ENCODE results near the gene RANBP3. TPM values are rescaled to one million over a fixed set of nuclear protein-coding genes. Genes with fewer than 3 reads are reported as not detected.

The RANBP3 gene
- total RNA-seq, 1 experiment from 2014 or later, result 62.4 TPM

DNA sequence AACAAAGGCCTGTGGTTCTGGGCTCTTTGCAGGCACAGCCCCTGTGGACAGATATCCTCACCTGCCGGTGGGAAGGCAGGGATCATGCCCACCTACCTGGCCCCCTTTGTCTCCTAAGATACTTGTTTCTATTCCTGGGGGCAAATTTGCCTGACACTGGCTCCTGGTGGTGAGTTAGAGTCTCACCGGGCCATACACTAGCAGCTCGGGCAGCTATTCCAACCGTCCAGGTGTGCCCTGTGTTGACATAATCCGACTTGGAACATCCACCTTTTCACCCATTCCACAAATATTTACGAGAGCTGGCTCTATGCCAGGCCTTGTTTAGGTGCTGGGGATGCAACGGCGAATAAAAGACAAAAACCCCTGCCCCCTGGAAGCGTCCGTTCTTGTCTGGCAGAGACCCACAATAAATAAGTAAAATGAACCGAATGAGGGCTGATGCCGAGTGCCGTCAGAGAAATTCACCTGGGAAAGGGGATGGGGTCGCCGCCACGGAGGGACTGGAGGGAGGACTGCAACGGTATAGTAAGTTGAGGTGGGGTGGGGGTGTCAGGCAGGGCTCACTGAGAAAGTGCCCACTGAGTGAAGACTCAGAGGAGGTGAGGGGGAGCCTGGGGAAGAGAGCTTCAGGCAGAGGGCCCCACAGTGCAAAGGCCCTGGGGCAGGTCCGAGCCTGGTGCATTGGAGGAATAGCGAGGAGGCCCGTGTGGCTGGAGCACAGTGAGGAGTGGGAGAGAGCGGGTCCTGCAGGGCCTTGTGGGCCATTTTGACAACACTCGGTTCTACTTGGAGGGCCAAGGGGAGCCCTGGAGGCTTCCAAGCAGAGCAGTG lies 43.2 kb upstream of the RANBP3 start:
- no TSS peak for BruUV-seq (replicated peaks)
- Histone ChIP-seq H3K27me3 (ENCODE audit: insufficient read depth, low read length) (no peaks in the 10 kb centered on the region), H3K4me1 (ENCODE audit: control insufficient read depth in 1 of 2, insufficient read depth in 2 of 2, low read length in 2 of 2) (peaks cover 0 to 6% of the 10 kb centered on the region in 2 experiments; a peak in 1 of 4 replicates), H3K4me2 (ENCODE audit: low read length) (no peak overlapping the region), H3K4me3 (replicated peaks in 1 of 2; ENCODE audit: low read depth in 1 of 2, low read length in 2 of 2) (no peak overlapping the region), H3K27ac (ENCODE audit: low read depth, low read length) (no peak overlapping the region), H3K79me2 (ENCODE audit: insufficient read depth, low read length) (no peaks in the 10 kb centered on the region), H3K36me3 (ENCODE audit: control insufficient read depth in 1 of 2, insufficient read depth in 2 of 2, low read length in 2 of 2) (no peaks in the 10 kb centered on the region), H3K9me2 (ENCODE audit: insufficient read depth) (no peaks in the 10 kb centered on the region), H2AFZ (ENCODE audit: low read depth, low read length, poor library complexity, severe bottlenecking) (no peak overlapping the region), H3K9me3 (ENCODE audit: control insufficient read depth in 1 of 2, insufficient read depth in 1 of 2, low read depth in 1 of 2, low read length in 2 of 2) (no peaks in the 10 kb centered on the region), H4K20me1 (ENCODE audit: insufficient read depth) (no peaks in the 10 kb centered on the region), H3K9ac (ENCODE audit: low read length) (no peak overlapping the region)
- POLR2A ChIA-PET, result no interaction called here
- RAD21 ChIA-PET (ENCODE audit: low non-redundant PET in 1 of 2, low total read pairs in 2 of 2, uncharacterized antibody in 2 of 2, unreplicated experiment in 2 of 2), result interaction anchor here in 1 of 2 experiments (1.8 kb wide), 1 partner anchor 217 kb away, joined by 10 read pairs; no protein-coding TSS in a partner anchor
- no peak for TF ChIP-seq EZH2 (IDR thresholded peaks at IDR 0.05)
- no peak for TF ChIP-seq ZNF274 (IDR thresholded peaks at IDR 0.05; ENCODE audit: low read depth, low read length)
- TF ChIP-seq, protein P1, sequence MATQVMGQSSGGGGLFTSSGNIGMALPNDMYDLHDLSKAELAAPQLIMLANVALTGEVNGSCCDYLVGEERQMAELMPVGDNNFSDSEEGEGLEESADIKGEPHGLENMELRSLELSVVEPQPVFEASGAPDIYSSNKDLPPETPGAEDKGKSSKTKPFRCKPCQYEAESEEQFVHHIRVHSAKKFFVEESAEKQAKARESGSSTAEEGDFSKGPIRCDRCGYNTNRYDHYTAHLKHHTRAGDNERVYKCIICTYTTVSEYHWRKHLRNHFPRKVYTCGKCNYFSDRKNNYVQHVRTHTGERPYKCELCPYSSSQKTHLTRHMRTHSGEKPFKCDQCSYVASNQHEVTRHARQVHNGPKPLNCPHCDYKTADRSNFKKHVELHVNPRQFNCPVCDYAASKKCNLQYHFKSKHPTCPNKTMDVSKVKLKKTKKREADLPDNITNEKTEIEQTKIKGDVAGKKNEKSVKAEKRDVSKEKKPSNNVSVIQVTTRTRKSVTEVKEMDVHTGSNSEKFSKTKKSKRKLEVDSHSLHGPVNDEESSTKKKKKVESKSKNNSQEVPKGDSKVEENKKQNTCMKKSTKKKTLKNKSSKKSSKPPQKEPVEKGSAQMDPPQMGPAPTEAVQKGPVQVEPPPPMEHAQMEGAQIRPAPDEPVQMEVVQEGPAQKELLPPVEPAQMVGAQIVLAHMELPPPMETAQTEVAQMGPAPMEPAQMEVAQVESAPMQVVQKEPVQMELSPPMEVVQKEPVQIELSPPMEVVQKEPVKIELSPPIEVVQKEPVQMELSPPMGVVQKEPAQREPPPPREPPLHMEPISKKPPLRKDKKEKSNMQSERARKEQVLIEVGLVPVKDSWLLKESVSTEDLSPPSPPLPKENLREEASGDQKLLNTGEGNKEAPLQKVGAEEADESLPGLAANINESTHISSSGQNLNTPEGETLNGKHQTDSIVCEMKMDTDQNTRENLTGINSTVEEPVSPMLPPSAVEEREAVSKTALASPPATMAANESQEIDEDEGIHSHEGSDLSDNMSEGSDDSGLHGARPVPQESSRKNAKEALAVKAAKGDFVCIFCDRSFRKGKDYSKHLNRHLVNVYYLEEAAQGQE (IDR thresholded peaks at IDR 0.05; ENCODE audit: low read depth), result no peak
- TF ChIP-seq CBX3 (IDR thresholded peaks at IDR 0.05; ENCODE audit: low read depth), result no peak
- TF ChIP-seq, protein P2, sequence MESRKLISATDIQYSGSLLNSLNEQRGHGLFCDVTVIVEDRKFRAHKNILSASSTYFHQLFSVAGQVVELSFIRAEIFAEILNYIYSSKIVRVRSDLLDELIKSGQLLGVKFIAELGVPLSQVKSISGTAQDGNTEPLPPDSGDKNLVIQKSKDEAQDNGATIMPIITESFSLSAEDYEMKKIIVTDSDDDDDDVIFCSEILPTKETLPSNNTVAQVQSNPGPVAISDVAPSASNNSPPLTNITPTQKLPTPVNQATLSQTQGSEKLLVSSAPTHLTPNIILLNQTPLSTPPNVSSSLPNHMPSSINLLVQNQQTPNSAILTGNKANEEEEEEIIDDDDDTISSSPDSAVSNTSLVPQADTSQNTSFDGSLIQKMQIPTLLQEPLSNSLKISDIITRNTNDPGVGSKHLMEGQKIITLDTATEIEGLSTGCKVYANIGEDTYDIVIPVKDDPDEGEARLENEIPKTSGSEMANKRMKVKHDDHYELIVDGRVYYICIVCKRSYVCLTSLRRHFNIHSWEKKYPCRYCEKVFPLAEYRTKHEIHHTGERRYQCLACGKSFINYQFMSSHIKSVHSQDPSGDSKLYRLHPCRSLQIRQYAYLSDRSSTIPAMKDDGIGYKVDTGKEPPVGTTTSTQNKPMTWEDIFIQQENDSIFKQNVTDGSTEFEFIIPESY (IDR thresholded peaks at IDR 0.05; ENCODE audit: extremely low read depth, insufficient replicate concordance, low read length), result no peak
- TF ChIP-seq ZFX (IDR thresholded peaks at IDR 0.05), result no peak
- no peak for TF ChIP-seq RAD21 (IDR thresholded peaks at IDR 0.05; ENCODE audit: low read depth)
- TF ChIP-seq ELF1 (IDR thresholded peaks at IDR 0.05; ENCODE audit: borderline replicate concordance, low read depth), result no peak
- TF ChIP-seq, protein P3, sequence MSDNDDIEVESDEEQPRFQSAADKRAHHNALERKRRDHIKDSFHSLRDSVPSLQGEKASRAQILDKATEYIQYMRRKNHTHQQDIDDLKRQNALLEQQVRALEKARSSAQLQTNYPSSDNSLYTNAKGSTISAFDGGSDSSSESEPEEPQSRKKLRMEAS (IDR thresholded peaks at IDR 0.05), result no peak
- no peak for TF ChIP-seq POLR2AphosphoS5 (IDR thresholded peaks at IDR 0.05; ENCODE audit: low read depth, low read length)
- TF ChIP-seq SIN3A (IDR thresholded peaks at IDR 0.05; ENCODE audit: low read depth), result no peak
- no peak for TF ChIP-seq POLR2A (IDR thresholded peaks at IDR 0.05; ENCODE audit: borderline replicate concordance, extremely low read depth, insufficient read depth, insufficient read length)
- no peak for TF ChIP-seq EGR1 (IDR thresholded peaks at IDR 0.05; ENCODE audit: low read depth)
- TF ChIP-seq, protein P4, sequence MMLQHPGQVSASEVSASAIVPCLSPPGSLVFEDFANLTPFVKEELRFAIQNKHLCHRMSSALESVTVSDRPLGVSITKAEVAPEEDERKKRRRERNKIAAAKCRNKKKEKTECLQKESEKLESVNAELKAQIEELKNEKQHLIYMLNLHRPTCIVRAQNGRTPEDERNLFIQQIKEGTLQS (IDR thresholded peaks at IDR 0.05), result no peak
- TF ChIP-seq SRF (IDR thresholded peaks at IDR 0.05; ENCODE audit: low read depth), result no peak
- TF ChIP-seq, protein P5, sequence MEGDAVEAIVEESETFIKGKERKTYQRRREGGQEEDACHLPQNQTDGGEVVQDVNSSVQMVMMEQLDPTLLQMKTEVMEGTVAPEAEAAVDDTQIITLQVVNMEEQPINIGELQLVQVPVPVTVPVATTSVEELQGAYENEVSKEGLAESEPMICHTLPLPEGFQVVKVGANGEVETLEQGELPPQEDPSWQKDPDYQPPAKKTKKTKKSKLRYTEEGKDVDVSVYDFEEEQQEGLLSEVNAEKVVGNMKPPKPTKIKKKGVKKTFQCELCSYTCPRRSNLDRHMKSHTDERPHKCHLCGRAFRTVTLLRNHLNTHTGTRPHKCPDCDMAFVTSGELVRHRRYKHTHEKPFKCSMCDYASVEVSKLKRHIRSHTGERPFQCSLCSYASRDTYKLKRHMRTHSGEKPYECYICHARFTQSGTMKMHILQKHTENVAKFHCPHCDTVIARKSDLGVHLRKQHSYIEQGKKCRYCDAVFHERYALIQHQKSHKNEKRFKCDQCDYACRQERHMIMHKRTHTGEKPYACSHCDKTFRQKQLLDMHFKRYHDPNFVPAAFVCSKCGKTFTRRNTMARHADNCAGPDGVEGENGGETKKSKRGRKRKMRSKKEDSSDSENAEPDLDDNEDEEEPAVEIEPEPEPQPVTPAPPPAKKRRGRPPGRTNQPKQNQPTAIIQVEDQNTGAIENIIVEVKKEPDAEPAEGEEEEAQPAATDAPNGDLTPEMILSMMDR (IDR thresholded peaks at IDR 0.05 in 2 of 3, conservative IDR thresholded peaks at IDR 0.05 in 1 of 3; ENCODE audit: borderline replicate concordance in 1 of 3, insufficient read depth in 1 of 3, low read depth in 2 of 3, low read length in 2 of 3), result no peak
- no peak for TF ChIP-seq JUND (IDR thresholded peaks at IDR 0.05)
- CTCF ChIA-PET, result interaction anchor here (0.6 to 3.1 kb wide), 6 partner anchors 8 to 217 kb away, joined by 3 to 46 read pairs (median 4); partner anchors contain the start of gene NRTN
- ATAC-seq (no peak), DNase-seq (ENCODE audit: low read depth, low spot score) (no peak)
- intact Hi-C loops (cut with micrococcal nuclease), result no loop called here

Data from HCT116 (cell line).